OCI-LY7 (cell line): Measurements from ENCODE around the gene IFNW1.

ENCODE experiments used
- CTCF ChIP-seq: fragments of 200-600 bp; sonication (generic); conservative IDR thresholded peaks from 2 replicates; pipeline ENCODE4 v1.5.1; 2014; ENCODE audit warnings: mild to moderate bottlenecking, antibody characterized with exemption, low read length, moderate library complexity, mixed read lengths
- EZH2phosphoT487 ChIP-seq: fragments of 200-600 bp; sonication (generic); IDR thresholded peaks from 2 replicates; pipeline ENCODE4 v1.6.1; 2018; ENCODE audit warnings: low read depth, borderline replicate concordance, mild to moderate bottlenecking, mixed run types, antibody characterized with exemption, low read length, moderate library complexity, mixed read lengths

DNA sequence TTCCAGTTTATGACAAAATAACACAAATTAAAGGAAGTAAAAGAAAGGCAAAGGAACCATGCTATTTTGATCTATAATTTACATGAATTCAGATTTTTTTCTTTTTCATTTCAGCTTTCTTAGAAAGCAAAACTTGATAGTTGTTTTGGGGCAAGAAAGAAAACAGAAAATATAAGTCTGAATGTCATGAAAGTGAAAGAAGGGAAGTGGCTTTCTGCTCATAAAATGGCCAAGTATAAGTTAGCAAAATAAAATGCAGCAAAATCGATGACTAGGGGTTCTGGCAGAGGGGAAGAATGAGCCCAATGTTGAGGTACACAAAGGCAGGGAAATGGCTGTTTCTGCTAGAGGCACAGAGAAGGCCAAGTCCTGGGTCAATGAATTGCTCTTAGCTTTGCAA lies 3.0 kb upstream of the IFNW1 start:
- TF ChIP-seq CTCF: no peak
- TF ChIP-seq EZH2phosphoT487: no peak
